HG03442 (cell line): Measurements from ENCODE around the gene EREG.
A peak's percentile ranks its signal among the peaks of the same experiment; 100 is the strongest.

Experiments used
- ATAC-seq: cut with Tn5 transposase; IDR thresholded peaks from one replicate; pipeline ENCODE4 v1.9.1; 2021; ENCODE audit warnings: mild to moderate bottlenecking, moderate library complexity; ENCODE audit not compliant: unreplicated experiment

The EREG gene

GRCh38 chr4:74423104-74423503 is 58.2 kb downstream of the EREG start:
- no peak for ATAC-seq

GRCh38 chr4:74424111-74424510 is 59.2 kb downstream of the EREG start:
- ATAC-seq, result no peak

- no peak for ATAC-seq
Observed at GRCh38 chr4:74426101-74426500, 61.2 kb downstream of the EREG start.

- no peak for ATAC-seq
Observed at GRCh38 chr4:74428276-74428675, 63.3 kb downstream of the EREG start.

- peak; percentile 71 for ATAC-seq
Observed at GRCh38 chr4:74431113-74431826, 66.3 kb downstream of the EREG start.

GRCh38 chr4:74433043-74433442 is 68.1 kb downstream of the EREG start:
- no peak for ATAC-seq

GRCh38 chr4:74433541-74434172 is 68.7 kb downstream of the EREG start:
- no peak for ATAC-seq

GRCh38 chr4:74435296-74435695 is 70.4 kb downstream of the EREG start:
- ATAC-seq, result no peak

GRCh38 chr4:74437866-74438265 is 72.9 kb downstream of the EREG start:
- no peak for ATAC-seq
